ENCODE measurements around the gene SLC13A4.
"Not testable (repeated sequence)": the region's sequence is repeated elsewhere in the genome, so short reads cannot be mapped to it uniquely, and the experiment has no call there.

The SLC13A4 gene

GRCh38 chr7:135645296-135645904 is 82.6 kb downstream of the SLC13A4 start:
- Histone ChIP-seq H3K9me3 (no peaks in the 10 kb centered on the region), H3K4me3 (no peak overlapping the region), H3K36me3 (replicated peaks) (peaks cover 63% of the 10 kb centered on the region), H3K27me3 (ENCODE audit: low read depth) (no peaks in the 10 kb centered on the region), H3K4me1 (no peaks in the 10 kb centered on the region)
- DNase-seq (ENCODE audit: low spot score in 2 of 2) = peak in 1 of 2 experiments; percentile 35
- in situ Hi-C loops (cut with MboI; ENCODE audit: low sequenced_read_pairs) = no loop called here

GRCh38 chr7:135644729-135645128 is 83.3 kb downstream of the SLC13A4 start:
- in situ Hi-C loops (cut with MboI; ENCODE audit: low sequenced_read_pairs) = no loop called here
- Histone ChIP-seq H3K9me3 (no peaks in the 10 kb centered on the region), H3K4me3 (no peak overlapping the region), H3K4me1 (no peaks in the 10 kb centered on the region), H3K36me3 (replicated peaks) (peaks cover 69% of the 10 kb centered on the region), H3K27me3 (ENCODE audit: low read depth) (no peaks in the 10 kb centered on the region)
- DNase-seq (ENCODE audit: low spot score in 2 of 2) = no peak

GRCh38 chr7:135644154-135644553 is 83.8 kb downstream of the SLC13A4 start:
- peaks cover 71% of the 10 kb centered on the region for H3K36me3 ChIP-seq (replicated peaks)
- in situ Hi-C loops (cut with MboI; ENCODE audit: low sequenced_read_pairs) = no loop called here

GRCh38 chr7:135639690-135640089 is 88.3 kb downstream of the SLC13A4 start:
- in situ Hi-C loops (cut with MboI; ENCODE audit: low sequenced_read_pairs) = not testable (repeated sequence)
- H3K36me3 ChIP-seq (replicated peaks) = peaks cover 69% of the 10 kb centered on the region

More at GRCh38 chr7:135644154-135644553, 83.8 kb downstream of the SLC13A4 start:
- Histone ChIP-seq H3K9me3 (no peaks in the 10 kb centered on the region), H3K27me3 (ENCODE audit: low read depth) (no peaks in the 10 kb centered on the region), H3K4me1 (no peaks in the 10 kb centered on the region), H3K4me3 (no peak overlapping the region)
- no peak for DNase-seq (ENCODE audit: low spot score in 2 of 2)

GRCh38 chr7:135634191-135634878 is 93.7 kb downstream of the SLC13A4 start:
- no peaks in the 10 kb centered on the region for H3K27me3 ChIP-seq (ENCODE audit: low read depth)
- H3K4me1 ChIP-seq = no peaks in the 10 kb centered on the region
- no peak overlapping the region for H3K4me3 ChIP-seq
- in situ Hi-C loops (cut with MboI; ENCODE audit: low sequenced_read_pairs) = loop anchor here (5.0 kb wide), 1 partner anchor 52 kb away; no protein-coding TSS in a partner anchor
- peaks cover 79% of the 10 kb centered on the region for H3K36me3 ChIP-seq (replicated peaks)
- no peaks in the 10 kb centered on the region for H3K9me3 ChIP-seq
- DNase-seq (ENCODE audit: low spot score in 2 of 2) = no peak

More at GRCh38 chr7:135639690-135640089, 88.3 kb downstream of the SLC13A4 start:
- H3K9me3 ChIP-seq; H3K4me3 ChIP-seq; H3K27me3 ChIP-seq (ENCODE audit: low read depth); DNase-seq (ENCODE audit: low spot score in 2 of 2); H3K4me1 ChIP-seq: not testable (repeated sequence)
